Cerebellar nuclear complex (tissue), 1 donor: ENCODE measurements around the gene MTFP1.
"Not testable (repeated sequence)": the region's sequence is repeated elsewhere in the genome, so short reads cannot be mapped to it uniquely, and the experiment has no call there.

Experiments used
- DNase-seq, 2 experiments: peaks; one replicate each; lab custom pipeline; 2025; lab: John Stamatoyannopoulos, UW

Gene MTFP1

DNA sequence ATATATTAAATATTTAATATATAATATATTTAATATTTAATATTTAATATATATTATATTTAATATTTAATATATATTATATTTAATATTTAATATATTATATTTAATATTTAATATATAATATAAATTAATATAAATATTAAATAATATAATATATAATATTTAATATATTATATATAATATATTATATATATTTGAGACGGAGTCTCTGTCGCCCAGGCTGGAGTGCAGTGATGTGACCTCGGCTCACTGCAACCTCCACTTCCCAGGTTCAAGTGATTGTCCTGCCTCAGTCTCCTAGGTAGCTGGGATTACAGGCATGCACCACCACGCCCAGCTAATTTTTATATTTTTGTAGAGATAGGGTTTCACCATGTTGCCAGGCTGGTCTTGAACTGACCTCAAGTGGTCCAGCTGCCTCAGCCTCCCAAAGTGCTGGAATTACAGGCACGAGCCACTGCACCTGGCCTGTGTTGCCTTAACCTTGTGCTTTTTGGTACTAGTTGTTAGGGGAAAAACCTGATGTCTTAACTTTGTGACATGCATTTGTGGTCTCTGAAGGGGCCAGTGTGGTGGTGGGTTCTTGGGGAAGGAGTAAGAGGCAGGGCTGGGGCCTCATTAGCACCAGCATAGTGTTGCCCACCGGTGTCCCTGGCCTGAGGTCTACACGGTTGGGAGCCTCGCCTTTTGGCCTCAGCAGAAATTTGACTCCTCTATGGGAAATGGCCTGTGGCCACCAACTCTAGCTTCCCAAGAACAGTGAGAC is 29.7 kb downstream of the MTFP1 start:
- DNase-seq: no peak

GRCh38 chr22:30457981-30458380 is 32.4 kb downstream of the MTFP1 start:
- DNase-seq: no peak

- DNase-seq: no peak
These were observed 33.8 kb downstream of the MTFP1 start for GRCh38 chr22:30459181-30460052.

DNA sequence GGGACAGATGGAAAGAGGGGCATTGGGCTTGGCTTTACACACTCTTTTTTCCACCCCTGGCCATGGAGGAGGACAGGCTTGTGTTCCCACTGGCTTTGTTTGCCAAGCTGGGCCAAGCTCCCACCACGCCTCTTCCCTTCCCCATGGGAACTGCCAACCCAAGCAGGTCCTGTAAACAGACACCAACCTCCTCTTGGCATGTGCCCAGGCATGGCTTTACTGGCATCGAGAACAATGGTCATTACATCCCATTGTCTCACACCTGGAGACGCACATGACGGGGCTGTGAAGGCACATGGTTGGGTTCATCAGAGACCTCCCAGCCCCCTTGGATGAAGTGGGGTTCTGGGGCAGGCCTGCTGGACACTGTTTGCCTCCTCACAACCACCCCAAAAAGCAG is 34.6 kb downstream of the MTFP1 start:
- DNase-seq: no peak

GRCh38 chr22:30460555-30460954 is 35.0 kb downstream of the MTFP1 start:
- not testable (repeated sequence) for DNase-seq

DNA sequence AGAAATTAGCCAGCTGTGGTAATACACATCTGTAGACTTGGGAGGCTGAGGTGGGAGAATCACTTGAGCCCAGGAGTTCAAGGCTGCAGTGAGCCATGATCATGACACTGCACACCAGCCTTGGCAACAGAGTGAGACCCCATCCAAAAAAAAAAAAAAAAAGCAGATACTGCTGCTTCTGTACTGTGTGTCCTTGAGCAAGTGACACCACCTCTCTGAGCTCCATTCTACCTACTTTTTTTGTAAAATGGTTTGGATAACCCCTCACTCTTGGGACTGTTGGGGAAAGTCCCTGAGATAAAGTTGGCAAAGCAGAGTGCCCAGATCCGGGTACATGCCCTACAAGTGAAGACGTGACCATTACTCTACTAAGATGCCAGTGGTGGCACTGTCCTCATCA is 43.6 kb downstream of the MTFP1 start:
- DNase-seq: no peak

DNA sequence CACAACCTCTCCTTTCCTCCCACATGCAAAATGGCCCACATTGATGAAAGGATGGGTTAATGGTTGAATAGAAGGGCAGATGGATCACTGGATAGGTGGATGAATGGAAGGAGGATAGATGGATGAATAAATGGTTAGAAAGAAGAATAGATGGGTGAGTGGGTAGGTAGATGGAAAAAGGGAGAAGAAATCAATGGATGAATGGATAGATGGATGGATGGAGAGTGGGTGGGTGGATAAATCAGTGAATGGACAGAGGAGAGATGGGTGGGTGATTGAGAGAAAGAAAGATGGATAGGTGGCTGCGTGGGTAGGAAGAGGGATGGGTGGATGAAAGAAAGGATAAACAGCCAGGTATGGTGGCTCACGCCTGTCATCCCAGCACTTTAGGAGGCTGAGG is 45.1 kb downstream of the MTFP1 start:
- no peak for DNase-seq

- DNase-seq: no peak
These were observed 46.2 kb downstream of the MTFP1 start, which contains the start of gene SEC14L3 for GRCh38 chr22:30471616-30472318. Gene SEC14L3, minus strand, starts transcription at chr22:30472017. Its CDS starts 59 bp downstream, at chr22:30471958.

DNA sequence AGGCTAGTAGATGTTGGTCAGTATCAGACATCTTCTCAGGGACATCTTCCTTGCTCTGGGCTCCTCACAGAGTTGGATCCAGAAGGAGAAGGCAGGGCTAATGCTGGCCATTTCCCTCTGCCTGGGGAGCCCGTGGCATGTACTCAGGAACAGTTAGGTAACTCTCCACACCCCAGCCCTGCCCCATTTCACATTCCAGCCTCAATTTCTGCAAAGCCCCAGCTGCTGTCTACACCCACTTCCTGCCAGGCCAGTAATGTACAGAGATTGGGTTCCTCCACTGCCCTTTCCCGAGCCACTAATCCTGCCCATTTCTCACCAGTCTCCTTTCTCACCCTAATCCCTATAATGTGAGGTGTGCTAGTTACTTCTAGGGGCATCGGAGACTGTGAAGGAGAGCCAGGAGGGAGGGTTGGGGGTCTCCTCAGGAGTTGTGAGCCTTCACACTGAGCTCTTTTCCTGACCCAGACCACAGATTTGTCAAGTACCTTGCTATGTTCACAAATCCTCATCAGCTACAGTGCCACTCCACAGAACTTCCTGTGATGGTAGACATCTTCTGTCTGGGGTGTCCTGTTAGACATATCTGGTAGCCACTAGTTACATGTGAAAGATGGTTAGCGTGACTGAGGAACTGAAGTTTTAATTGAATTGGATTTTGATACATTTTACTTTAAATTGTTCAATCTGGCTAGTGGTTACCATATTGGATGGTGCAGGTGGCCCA is 47.6 kb downstream of the MTFP1 start:
- no peak for DNase-seq

- DNase-seq: no peak
These were observed 48.6 kb downstream of the MTFP1 start for GRCh38 chr22:30474121-30474520.

DNA sequence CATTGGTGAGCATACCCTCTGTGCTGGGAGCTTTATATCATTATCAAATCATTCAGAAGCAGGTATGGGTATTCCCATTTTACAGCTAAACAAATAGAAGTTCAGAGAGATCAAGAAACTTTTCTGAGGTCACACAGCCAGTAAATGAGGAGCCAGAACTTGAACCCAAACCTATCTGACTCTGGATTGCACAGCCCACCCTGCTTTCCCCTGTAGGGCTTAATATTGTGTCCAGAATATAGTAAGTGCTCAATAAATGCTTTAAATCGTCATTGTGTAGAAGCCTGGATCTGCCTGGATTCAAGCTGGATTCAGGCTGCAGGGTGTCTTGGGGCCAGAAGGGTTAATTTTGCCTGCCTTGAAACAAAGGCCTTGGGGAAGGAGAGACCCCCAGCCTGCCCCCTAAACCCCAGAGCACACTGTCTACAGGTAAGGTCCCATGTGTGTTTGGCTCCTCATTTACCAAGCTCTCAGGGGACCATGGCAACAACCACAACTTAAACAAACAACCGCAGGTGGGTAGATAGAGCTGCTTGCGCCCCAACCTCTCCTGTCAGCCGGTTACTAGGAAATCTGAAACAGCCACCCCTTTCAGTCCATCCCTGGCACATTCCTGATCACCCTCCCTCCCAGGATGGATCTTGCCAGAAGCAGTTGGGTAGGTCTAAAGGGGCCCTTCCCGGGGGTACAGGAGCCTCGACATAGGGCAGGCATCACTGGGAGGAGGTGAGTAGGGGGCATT is 49.3 kb downstream of the MTFP1 start:
- DNase-seq: no peak
